Caco-2 (cell line): ENCODE measurements around the gene TAF4B. TPM values are rescaled to one million over a fixed set of nuclear protein-coding genes. Genes with fewer than 3 reads are reported as not detected.
"Not testable (repeated sequence)": the region's sequence is repeated elsewhere in the genome, so short reads cannot be mapped to it uniquely, and the experiment has no call there.

Experiments
- BruUV-seq: library from RNA; stranded (reverse); fragments of 400-500 nt; replicated peaks from 2 replicates; lab custom pipeline; 2021; lab: Mats Ljungman, UMichigan
- CTCF ChIA-PET: fragments of 300-600 bp; sonication (Branson Sonifier 250); formaldehyde crosslinking; loops from one replicate; lab custom pipeline; 2022; ENCODE audit warnings: antibody characterized with exemption; lab: Charles Lee
- POLR2A ChIA-PET: fragments of 300-600 bp; sonication (Branson Sonifier 250); formaldehyde crosslinking; loops from one replicate; lab custom pipeline; 2022; ENCODE audit warnings: antibody characterized with exemption; lab: Charles Lee
- DNase-seq, 2 experiments: peaks; one replicate each; pipeline versions ENCODE4 v3.0.0 to v3.0.0-alpha.2; 2020 to 2022
- H3K27me3 ChIP-seq: replicated peaks from 2 replicates; pipeline ENCODE4 v1.6.0; 2011; ENCODE audit warnings: low read length; ENCODE audit not compliant: control insufficient read depth, insufficient read depth
- H3K36me3 ChIP-seq: 2 replicates; pipeline ENCODE4 v1.5.1; 2011; ENCODE audit warnings: low read length; ENCODE audit not compliant: control insufficient read depth, insufficient read depth
- H3K4me1 ChIP-seq: fragments of 250-450 bp; sonication (Bioruptor Pico); 2 replicates; pipeline ENCODE4 v1.5.1; 2020; ENCODE audit warnings: mild to moderate bottlenecking
- H3K4me3 ChIP-seq: 2 replicates; pipeline ENCODE4 v1.5.1; 2011; ENCODE audit warnings: low read depth, mild to moderate bottlenecking, control low read depth, low read length
- H3K9me3 ChIP-seq: fragments of 250-450 bp; sonication (Bioruptor Pico); 2 replicates; pipeline ENCODE4 v1.5.1; 2020; ENCODE audit warnings: mild to moderate bottlenecking, moderate library complexity
- H3K27ac Mint-ChIP-seq: one replicate; pipeline ENCODE4 v1.8.0; 2022; ENCODE audit warnings: mixed read lengths; ENCODE audit not compliant: unreplicated experiment
- H3K27me3 Mint-ChIP-seq: one replicate; pipeline ENCODE4 v1.8.0; 2022; ENCODE audit warnings: mixed read lengths; ENCODE audit not compliant: insufficient read depth, unreplicated experiment
- H3K36me3 Mint-ChIP-seq: one replicate; pipeline ENCODE4 v1.8.0; 2022; ENCODE audit warnings: mild to moderate bottlenecking, mixed read lengths; ENCODE audit not compliant: insufficient read depth, unreplicated experiment
- H3K4me1 Mint-ChIP-seq: one replicate; pipeline ENCODE4 v1.8.0; 2022; ENCODE audit warnings: low read depth, mixed read lengths; ENCODE audit not compliant: unreplicated experiment
- H3K4me3 Mint-ChIP-seq: one replicate; pipeline ENCODE4 v1.8.0; 2022; ENCODE audit warnings: mild to moderate bottlenecking, moderate library complexity, mixed read lengths; ENCODE audit not compliant: unreplicated experiment
- H3K9me3 Mint-ChIP-seq: one replicate; pipeline ENCODE4 v1.8.0; 2022; ENCODE audit warnings: mixed read lengths; ENCODE audit not compliant: unreplicated experiment
- intact Hi-C: fragments of 100-400 bp; cut with micrococcal nuclease; formaldehyde crosslinking; loops from one replicate; pipeline ENCODE4 v1.10.0; 2022; ENCODE audit not compliant: unreplicated experiment
- total RNA-seq: library from RNA; stranded (reverse); gene quantifications from 2 replicates; pipeline ENCODE4 v1.2.3, GENCODE V29; 2022
- TF ChIP-seq, protein P1 (sequence below), 2 experiments: fragments of 200-600 bp in 1 of 2; IDR thresholded peaks; 1 replicate in 1 of 2; 2 replicates in 1 of 2; pipeline versions ENCODE4 v1.5.1 to v1.8.0; 2011 to 2022; ENCODE audit warnings: antibody characterized with exemption in 1 of 2, control low read depth in 1 of 2, inconsistent platforms in 1 of 2, low read depth in 1 of 2, low read length in 1 of 2, mild to moderate bottlenecking in 1 of 2, moderate library complexity in 1 of 2; ENCODE audit not compliant: insufficient read depth in 1 of 2, severe bottlenecking in 1 of 2, unreplicated experiment in 1 of 2

The TAF4B gene
- total RNA-seq, 1 experiment from 2014 or later = 2.6 TPM

DNA sequence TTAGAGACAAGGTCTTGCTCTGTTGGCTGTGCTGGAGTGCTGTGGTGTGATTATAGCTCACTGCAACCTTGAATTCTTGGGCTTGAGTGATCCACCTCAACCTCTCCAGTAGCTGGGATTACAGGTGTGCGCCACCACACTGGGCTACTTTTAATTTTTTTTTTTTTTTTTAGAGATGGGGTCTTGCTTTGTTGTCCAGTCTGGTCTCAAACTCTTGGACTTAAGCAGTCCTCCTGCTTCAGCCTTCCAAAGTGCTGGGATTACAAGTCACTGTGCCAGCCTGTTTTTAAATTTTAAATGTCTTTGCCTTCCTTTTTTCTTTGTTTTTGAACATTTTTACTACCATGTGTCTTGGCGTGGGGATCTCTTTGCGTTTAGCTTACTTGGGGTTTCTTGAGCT is 32.5 kb downstream of the TAF4B start:
- Mint-ChIP-seq H3K4me1 (no peaks in the 10 kb centered on the region), H3K36me3 (no peaks in the 10 kb centered on the region), H3K27me3 (no peaks in the 10 kb centered on the region), H3K4me3 (no peak overlapping the region), H3K27ac (no peak overlapping the region), H3K9me3 (no peaks in the 10 kb centered on the region)
- CTCF ChIA-PET = no interaction called here
- TF ChIP-seq, protein P1, sequence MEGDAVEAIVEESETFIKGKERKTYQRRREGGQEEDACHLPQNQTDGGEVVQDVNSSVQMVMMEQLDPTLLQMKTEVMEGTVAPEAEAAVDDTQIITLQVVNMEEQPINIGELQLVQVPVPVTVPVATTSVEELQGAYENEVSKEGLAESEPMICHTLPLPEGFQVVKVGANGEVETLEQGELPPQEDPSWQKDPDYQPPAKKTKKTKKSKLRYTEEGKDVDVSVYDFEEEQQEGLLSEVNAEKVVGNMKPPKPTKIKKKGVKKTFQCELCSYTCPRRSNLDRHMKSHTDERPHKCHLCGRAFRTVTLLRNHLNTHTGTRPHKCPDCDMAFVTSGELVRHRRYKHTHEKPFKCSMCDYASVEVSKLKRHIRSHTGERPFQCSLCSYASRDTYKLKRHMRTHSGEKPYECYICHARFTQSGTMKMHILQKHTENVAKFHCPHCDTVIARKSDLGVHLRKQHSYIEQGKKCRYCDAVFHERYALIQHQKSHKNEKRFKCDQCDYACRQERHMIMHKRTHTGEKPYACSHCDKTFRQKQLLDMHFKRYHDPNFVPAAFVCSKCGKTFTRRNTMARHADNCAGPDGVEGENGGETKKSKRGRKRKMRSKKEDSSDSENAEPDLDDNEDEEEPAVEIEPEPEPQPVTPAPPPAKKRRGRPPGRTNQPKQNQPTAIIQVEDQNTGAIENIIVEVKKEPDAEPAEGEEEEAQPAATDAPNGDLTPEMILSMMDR (IDR thresholded peaks at IDR 0.05; ENCODE audit: insufficient read depth in 1 of 2, low read depth in 1 of 2, low read length in 1 of 2, severe bottlenecking in 1 of 2, unreplicated experiment in 1 of 2) = no peak
- no peaks in the 10 kb centered on the region for H3K9me3 ChIP-seq
- no peaks in the 10 kb centered on the region for H3K27me3 ChIP-seq
- no peaks in the 10 kb centered on the region for H3K4me1 ChIP-seq
- intact Hi-C loops = no loop called here
- no peak for DNase-seq
- no peak overlapping the region for H3K4me3 ChIP-seq
- H3K36me3 ChIP-seq = no peaks in the 10 kb centered on the region
- POLR2A ChIA-PET = no interaction called here
- BruUV-seq = no TSS peak

DNA sequence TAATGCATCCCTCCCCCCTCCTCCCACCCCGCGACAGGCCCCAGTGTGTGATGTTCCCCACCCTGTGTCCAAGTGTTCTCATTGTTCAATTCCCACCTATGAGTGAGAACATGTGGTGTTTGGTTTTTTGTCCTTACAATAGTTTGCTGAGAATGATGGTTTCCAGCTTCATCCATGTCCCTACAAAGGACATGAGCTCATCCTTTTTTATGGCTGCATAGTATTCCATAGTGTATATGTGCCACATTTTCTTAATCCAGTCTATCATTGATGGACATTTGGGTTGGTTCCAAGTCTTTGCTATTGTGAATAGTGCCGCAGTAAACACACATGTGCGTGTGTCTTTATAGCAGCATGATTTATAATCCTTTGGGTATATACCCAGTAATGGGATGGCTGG is 33.2 kb downstream of the TAF4B start:
- H3K9me3 Mint-ChIP-seq, intact Hi-C loops, H3K27ac Mint-ChIP-seq, H3K4me1 Mint-ChIP-seq, H3K36me3 Mint-ChIP-seq, H3K36me3 ChIP-seq, POLR2A ChIA-PET, H3K27me3 Mint-ChIP-seq, H3K27me3 ChIP-seq, H3K4me3 Mint-ChIP-seq, DNase-seq, H3K4me1 ChIP-seq, H3K4me3 ChIP-seq, CTCF ChIA-PET, BruUV-seq, H3K9me3 ChIP-seq: not testable (repeated sequence)

DNA sequence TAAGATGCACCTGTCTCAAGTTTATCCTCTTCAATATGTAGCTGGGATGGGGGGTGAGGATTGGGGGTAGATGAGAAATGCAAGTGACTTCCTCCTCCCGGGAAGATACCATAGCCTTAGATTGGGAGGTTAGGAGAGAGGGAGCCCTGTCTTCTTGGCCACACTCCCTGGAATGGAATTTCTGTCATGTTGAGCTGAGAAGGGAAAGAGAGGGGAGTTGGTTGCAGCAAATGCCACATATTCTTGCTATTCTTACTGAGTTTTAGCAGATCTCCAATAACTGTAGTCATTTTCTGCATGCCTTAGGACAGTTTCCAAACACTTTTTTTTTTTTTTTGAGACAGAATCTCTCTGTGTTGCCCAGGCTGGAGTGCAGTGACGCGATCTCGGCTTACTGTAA is 35.9 kb downstream of the TAF4B start:
- H3K9me3 ChIP-seq = no peaks in the 10 kb centered on the region
- H3K4me1 ChIP-seq = no peaks in the 10 kb centered on the region
- H3K27me3 ChIP-seq = no peaks in the 10 kb centered on the region
- BruUV-seq = no TSS peak
- H3K4me3 ChIP-seq = no peak overlapping the region
- ChIA-PET CTCF (no interaction called here), POLR2A (no interaction called here)
- Mint-ChIP-seq H3K27me3 (no peaks in the 10 kb centered on the region), H3K4me3 (no peak overlapping the region), H3K9me3 (no peaks in the 10 kb centered on the region), H3K36me3 (no peaks in the 10 kb centered on the region), H3K4me1 (no peaks in the 10 kb centered on the region), H3K27ac (no peak overlapping the region)
- TF ChIP-seq, protein P1 (IDR thresholded peaks at IDR 0.05; ENCODE audit: insufficient read depth in 1 of 2, low read depth in 1 of 2, low read length in 1 of 2, severe bottlenecking in 1 of 2, unreplicated experiment in 1 of 2) = no peak
- DNase-seq = no peak
- no peaks in the 10 kb centered on the region for H3K36me3 ChIP-seq
- intact Hi-C loops = no loop called here

DNA sequence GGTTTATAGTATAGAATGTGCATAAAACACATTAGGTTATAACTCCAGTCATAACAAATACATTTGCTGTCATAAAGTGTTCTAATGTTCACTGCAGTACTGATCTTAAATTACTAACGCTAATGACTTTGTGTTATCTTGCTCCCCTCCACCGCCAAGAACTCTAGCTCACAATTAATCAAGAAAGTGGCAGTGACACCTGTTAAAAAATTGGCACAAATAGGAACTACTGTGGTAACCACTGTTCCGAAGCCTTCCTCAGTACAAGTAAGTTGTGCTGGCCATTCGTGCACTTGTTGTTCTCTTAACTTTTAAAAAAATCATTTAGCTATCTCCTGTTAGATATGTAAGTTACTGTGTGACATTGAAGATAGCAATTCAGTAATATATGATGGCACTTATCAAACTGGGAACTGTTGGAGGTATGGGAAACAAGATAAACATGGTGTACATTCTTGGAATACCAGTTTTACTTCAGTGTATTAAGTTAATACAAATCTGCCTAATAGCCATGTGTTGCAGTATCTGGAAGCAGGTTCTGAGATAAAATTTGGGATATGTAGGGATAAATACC is 41.2 kb downstream of the TAF4B start:
- Mint-ChIP-seq H3K36me3 (no peaks in the 10 kb centered on the region), H3K9me3 (no peaks in the 10 kb centered on the region), H3K4me1 (no peaks in the 10 kb centered on the region), H3K27ac (no peak overlapping the region), H3K27me3 (no peaks in the 10 kb centered on the region), H3K4me3 (no peak overlapping the region)
- TF ChIP-seq, protein P1 (IDR thresholded peaks at IDR 0.05; ENCODE audit: insufficient read depth in 1 of 2, low read depth in 1 of 2, low read length in 1 of 2, severe bottlenecking in 1 of 2, unreplicated experiment in 1 of 2) = no peak
- H3K27me3 ChIP-seq = no peaks in the 10 kb centered on the region
- no peaks in the 10 kb centered on the region for H3K9me3 ChIP-seq
- no peak for DNase-seq
- no peaks in the 10 kb centered on the region for H3K4me1 ChIP-seq
- CTCF ChIA-PET = no interaction called here
- POLR2A ChIA-PET = no interaction called here
- no peak overlapping the region for H3K4me3 ChIP-seq
- intact Hi-C loops = no loop called here
- no TSS peak for BruUV-seq
- H3K36me3 ChIP-seq = no peaks in the 10 kb centered on the region
